Endothelial cell of umbilical vein (primary cell): Measurements from ENCODE around the gene NR2C2. TPM values are rescaled to one million over a fixed set of nuclear protein-coding genes. Genes with fewer than 3 reads are reported as not detected.

Source experiments
- BruUV-seq: library from RNA; stranded (reverse); fragments of 400-500 nt; replicated peaks from 2 replicates; lab custom pipeline; 2021; lab: Mats Ljungman, UMichigan
- CTCF ChIA-PET: fragments of 300-600, 350-600 bp; sonication (Branson Sonifier 250); formaldehyde crosslinking; loops from one replicate; lab custom pipeline; 2021; ENCODE audit warnings: antibody characterized with exemption, inconsistent platforms; lab: Charles Lee
- POLR2A ChIA-PET: fragments of 300-600, 350-600 bp; sonication (Branson Sonifier 250); formaldehyde crosslinking; loops from one replicate; lab custom pipeline; 2021; ENCODE audit warnings: antibody characterized with exemption, inconsistent platforms; lab: Charles Lee
- DNase-seq: peaks from one replicate; pipeline ENCODE4 v3.0.0-alpha.2; 2011; ENCODE audit warnings: low read depth, low spot score
- FAIRE-seq: peaks from 2 replicates; lab custom pipeline; 2011; peaks lifted over from hg19 to GRCh38; lab: Jason Lieb, UNC
- H2AFZ ChIP-seq: 2 replicates; pipeline ENCODE4 v1.6.0; 2012; ENCODE audit warnings: low read depth, low read length, control low read depth, inconsistent platforms
- H3K27ac ChIP-seq: 2 replicates; pipeline ENCODE4 v1.5.1; 2011; ENCODE audit warnings: low read depth, mild to moderate bottlenecking, control low read depth, low read length, moderate library complexity; ENCODE audit not compliant: insufficient read depth
- H3K27me3 ChIP-seq, 2 experiments: 2 replicates each; pipeline versions ENCODE4 v1.6.0 to v1.6.1; 2011; ENCODE audit warnings: low read length in 2 of 2, mixed read lengths in 1 of 2; ENCODE audit not compliant: control insufficient read depth in 2 of 2, insufficient read depth in 2 of 2
- H3K36me3 ChIP-seq, 2 experiments: 2 replicates in 1 of 2; 3 replicates in 1 of 2; pipeline ENCODE4 v1.5.1; 2011; ENCODE audit warnings: low read length in 2 of 2, mild to moderate bottlenecking in 1 of 2, moderate library complexity in 1 of 2; ENCODE audit not compliant: control insufficient read depth in 2 of 2, insufficient read depth in 2 of 2; ENCODE audit errors: extremely low read depth in 1 of 2
- H3K4me1 ChIP-seq: 3 replicates; pipeline ENCODE4 v1.5.1; 2011; ENCODE audit warnings: mild to moderate bottlenecking, low read length; ENCODE audit not compliant: control insufficient read depth, insufficient read depth; ENCODE audit errors: extremely low read depth
- H3K4me2 ChIP-seq: 2 replicates; pipeline ENCODE4 v1.6.1; 2011; ENCODE audit warnings: low read length, control low read depth, mixed read lengths; ENCODE audit not compliant: insufficient read depth
- H3K4me3 ChIP-seq, 3 experiments: fragments of 200-600 bp in 1 of 3; sonication (generic), shearing (Covaris generic) in 1 of 3; replicated peaks in 1 of 3; 2 replicates each; pipeline ENCODE4 v1.5.1; 2011 to 2016; ENCODE audit warnings: control low read depth in 3 of 3, low read length in 3 of 3, mild to moderate bottlenecking in 2 of 3, inconsistent platforms in 1 of 3, low read depth in 1 of 3, moderate library complexity in 1 of 3; ENCODE audit not compliant: insufficient read depth in 1 of 3
- H3K79me2 ChIP-seq: 2 replicates; pipeline ENCODE4 v1.6.0; 2012; ENCODE audit warnings: low read length, inconsistent platforms; ENCODE audit not compliant: control insufficient read depth, insufficient read depth
- H3K9ac ChIP-seq: replicated peaks from 2 replicates; pipeline ENCODE3; 2011; ENCODE audit warnings: low read length, control low read depth; ENCODE audit not compliant: insufficient read depth; ENCODE audit errors: extremely low read depth
- H3K9me1 ChIP-seq: replicated peaks from 3 replicates; pipeline ENCODE4 v1.6.0; 2011; ENCODE audit warnings: mild to moderate bottlenecking, low read length; ENCODE audit not compliant: control insufficient read depth, insufficient read depth; ENCODE audit errors: extremely low read depth
- H3K9me3 ChIP-seq: replicated peaks from 2 replicates; pipeline ENCODE4 v1.5.1; 2012; ENCODE audit warnings: low read length, inconsistent platforms; ENCODE audit not compliant: control insufficient read depth, insufficient read depth
- H4K20me1 ChIP-seq: replicated peaks from 2 replicates; pipeline ENCODE3; 2011; ENCODE audit warnings: mild to moderate bottlenecking, low read length; ENCODE audit not compliant: control insufficient read depth, insufficient read depth; ENCODE audit errors: extremely low read depth
- EZH2 ChIP-seq: IDR thresholded peaks from 2 replicates; pipeline ENCODE4 v1.6.1; 2012; ENCODE audit warnings: borderline replicate concordance, low read depth, mild to moderate bottlenecking, moderate library complexity, low read length, inconsistent platforms; ENCODE audit not compliant: severe bottlenecking
- FOS ChIP-seq: IDR thresholded peaks from 2 replicates; pipeline ENCODE4 v1.6.1; 2011; ENCODE audit warnings: mild to moderate bottlenecking, low read length, moderate library complexity, borderline replicate concordance; ENCODE audit not compliant: insufficient read depth
- GATA2 ChIP-seq: IDR thresholded peaks from 2 replicates; pipeline ENCODE4 v1.7.0; 2011; ENCODE audit warnings: low read depth, mild to moderate bottlenecking, moderate library complexity, mixed read lengths, low read length; ENCODE audit not compliant: insufficient read length, insufficient read depth
- JUN ChIP-seq: IDR thresholded peaks from 2 replicates; pipeline ENCODE4 v1.6.1; 2011; ENCODE audit warnings: borderline replicate concordance, low read depth; ENCODE audit not compliant: insufficient read length, insufficient read depth
- MYC ChIP-seq: IDR thresholded peaks from one replicate; pipeline ENCODE4 v1.6.1; 2011; ENCODE audit warnings: mild to moderate bottlenecking, low read depth, low read length
- POLR2A ChIP-seq: IDR thresholded peaks from 2 replicates; pipeline ENCODE4 v1.6.1; 2012; ENCODE audit warnings: low read depth, mild to moderate bottlenecking, control low read depth, low read length
- POLR2AphosphoS5 ChIP-seq: IDR thresholded peaks from 2 replicates; pipeline ENCODE4 v1.6.1; 2012; ENCODE audit warnings: low read depth, mild to moderate bottlenecking, control low read depth, low read length, moderate library complexity; ENCODE audit not compliant: insufficient read depth
- dilution Hi-C: fragments of 300-500 bp; cut with MboI; formaldehyde crosslinking; loops from one replicate; pipeline ENCODE4 v1.15.0; 2019; ENCODE audit warnings: low sequenced_read_pairs; ENCODE audit not compliant: extremely low pct_ligation_motif_present
- intact Hi-C: fragments of 100-400 bp; cut with micrococcal nuclease; formaldehyde crosslinking; loops from one replicate; pipeline ENCODE4 v1.10.0; 2022
- polyA plus RNA-seq, 4 experiments: library from polyadenylated mRNA; depleted of rRNA in 3 of 4; stranded (reverse) in 3 of 4; unstranded in 1 of 4; fragments of >200 nt; gene quantifications; 2 replicates each; pipeline versions ENCODE4 v1.2.1 to v1.2.3, GENCODE V29; 2011 to 2012; ENCODE audit warnings: missing spikeins in 1 of 4
- total RNA-seq: library from RNA; stranded (reverse); gene quantifications from 2 replicates; pipeline ENCODE4 v1.2.3, GENCODE V29; 2021
- TF ChIP-seq, protein P1 (sequence below): IDR thresholded peaks from 2 replicates; pipeline ENCODE4 v1.6.1; 2011; ENCODE audit not compliant: insufficient read depth, insufficient read length
- TF ChIP-seq, protein P2 (sequence below), 2 donors: IDR thresholded peaks; 1 replicate in 1 of 2; 2 replicates in 1 of 2; pipeline ENCODE4 v1.5.1; 2011; ENCODE audit warnings: low read length in 2 of 2, mild to moderate bottlenecking in 2 of 2, moderate library complexity in 2 of 2, control low read depth in 1 of 2, inconsistent platforms in 1 of 2, low read depth in 1 of 2; ENCODE audit not compliant: insufficient read depth in 1 of 2; ENCODE audit errors: extremely low read depth in 1 of 2

Gene NR2C2
- total and polyA plus RNA-seq, 2 donors (not counting 3 experiments of a cell fraction or from before 2014, with no cell fraction given), result 20.3 to 59.8 TPM

DNA sequence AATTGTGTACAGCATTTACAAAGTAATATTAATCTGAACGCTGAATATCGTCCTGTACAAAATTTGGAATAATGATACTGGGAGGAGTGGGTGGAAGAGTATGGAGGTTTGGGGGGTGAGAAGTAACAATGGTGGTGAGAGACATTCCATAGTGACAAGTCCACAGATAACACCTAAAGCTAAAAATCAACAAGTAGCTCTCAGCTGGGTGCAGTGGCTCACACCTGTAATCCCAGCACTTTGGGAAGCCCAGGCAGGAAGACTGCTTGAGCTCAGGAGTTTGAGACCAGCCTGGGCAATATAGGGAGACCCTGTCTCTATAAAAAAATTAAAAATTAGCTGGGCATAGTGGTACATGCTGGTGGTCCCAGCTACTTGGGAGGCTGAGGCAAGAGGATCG, 112.6 kb downstream of the NR2C2 start:
- no TSS peak for BruUV-seq
- Histone ChIP-seq H3K27ac (no peak overlapping the region), H3K9ac (no peak overlapping the region), H2AFZ (no peak overlapping the region), H3K4me3 (no peak overlapping the region), H3K9me1 (no peaks in the 10 kb centered on the region), H4K20me1 (no peaks in the 10 kb centered on the region), H3K27me3 (no peaks in the 10 kb centered on the region), H3K4me2 (no peak overlapping the region), H3K36me3 (peaks cover 6 to 11% of the 10 kb centered on the region in 2 experiments), H3K79me2 (peaks cover 66% of the 10 kb centered on the region), H3K4me1 (peaks cover 10% of the 10 kb centered on the region), H3K9me3 (no peaks in the 10 kb centered on the region)
- TF ChIP-seq, protein P1, sequence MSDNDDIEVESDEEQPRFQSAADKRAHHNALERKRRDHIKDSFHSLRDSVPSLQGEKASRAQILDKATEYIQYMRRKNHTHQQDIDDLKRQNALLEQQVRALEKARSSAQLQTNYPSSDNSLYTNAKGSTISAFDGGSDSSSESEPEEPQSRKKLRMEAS, result no peak
- TF ChIP-seq JUN (no peak), EZH2 (no peak), POLR2AphosphoS5 (no peak), MYC (no peak), POLR2A (no peak), GATA2 (no peak)
- CTCF ChIA-PET, result interaction anchor here (1.0 kb wide), 1 partner anchor 9 kb away, joined by 7 read pairs; no protein-coding TSS in a partner anchor
- intact Hi-C loops (no loop called here), dilution Hi-C loops (no loop called here)
- FAIRE-seq (no peak), DNase-seq (no peak)
- POLR2A ChIA-PET, result no interaction called here

GRCh38 chr3:15063238-15063637, 115.9 kb downstream of the NR2C2 start:
- H2AFZ ChIP-seq, result no peak overlapping the region
- DNase-seq, result no peak
- no peaks in the 10 kb centered on the region for H3K9me1 ChIP-seq
- no peak overlapping the region for H3K4me2 ChIP-seq
- FAIRE-seq, result no peak
- peaks cover 3 to 6% of the 10 kb centered on the region in 2 experiments for H3K36me3 ChIP-seq
- intact Hi-C loops (no loop called here), dilution Hi-C loops (no loop called here)
- H4K20me1 ChIP-seq, result no peaks in the 10 kb centered on the region
- H3K9ac ChIP-seq, result no peak overlapping the region
- H3K27me3 ChIP-seq, result no peaks in the 10 kb centered on the region
- ChIA-PET POLR2A (no interaction called here), CTCF (interaction anchor here (0.7 kb wide), 1 partner anchor 12 kb away, joined by 4 read pairs; no protein-coding TSS in a partner anchor)
- peaks cover 39% of the 10 kb centered on the region for H3K79me2 ChIP-seq
- H3K4me1 ChIP-seq, result peaks cover 10% of the 10 kb centered on the region
- H3K4me3 ChIP-seq, result no peak overlapping the region
- no peaks in the 10 kb centered on the region for H3K9me3 ChIP-seq
- no peak overlapping the region for H3K27ac ChIP-seq
- no TSS peak for BruUV-seq
- no peak for TF ChIP-seq POLR2A
- no peak for TF ChIP-seq MYC
- TF ChIP-seq EZH2, result no peak
- TF ChIP-seq, protein P2, sequence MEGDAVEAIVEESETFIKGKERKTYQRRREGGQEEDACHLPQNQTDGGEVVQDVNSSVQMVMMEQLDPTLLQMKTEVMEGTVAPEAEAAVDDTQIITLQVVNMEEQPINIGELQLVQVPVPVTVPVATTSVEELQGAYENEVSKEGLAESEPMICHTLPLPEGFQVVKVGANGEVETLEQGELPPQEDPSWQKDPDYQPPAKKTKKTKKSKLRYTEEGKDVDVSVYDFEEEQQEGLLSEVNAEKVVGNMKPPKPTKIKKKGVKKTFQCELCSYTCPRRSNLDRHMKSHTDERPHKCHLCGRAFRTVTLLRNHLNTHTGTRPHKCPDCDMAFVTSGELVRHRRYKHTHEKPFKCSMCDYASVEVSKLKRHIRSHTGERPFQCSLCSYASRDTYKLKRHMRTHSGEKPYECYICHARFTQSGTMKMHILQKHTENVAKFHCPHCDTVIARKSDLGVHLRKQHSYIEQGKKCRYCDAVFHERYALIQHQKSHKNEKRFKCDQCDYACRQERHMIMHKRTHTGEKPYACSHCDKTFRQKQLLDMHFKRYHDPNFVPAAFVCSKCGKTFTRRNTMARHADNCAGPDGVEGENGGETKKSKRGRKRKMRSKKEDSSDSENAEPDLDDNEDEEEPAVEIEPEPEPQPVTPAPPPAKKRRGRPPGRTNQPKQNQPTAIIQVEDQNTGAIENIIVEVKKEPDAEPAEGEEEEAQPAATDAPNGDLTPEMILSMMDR (IDR thresholded peaks at IDR 0.05; ENCODE audit: extremely low read depth in 1 of 2, insufficient read depth in 1 of 2, low read depth in 1 of 2, low read length in 2 of 2), result no peak
- TF ChIP-seq FOS, result no peak
- no peak for TF ChIP-seq JUN
- no peak for TF ChIP-seq GATA2
- TF ChIP-seq POLR2AphosphoS5, result no peak
- TF ChIP-seq, protein P1, result no peak
